OCI-LY7 (cell line): ENCODE results near the gene SERPINA5. TPM values are rescaled to one million over a fixed set of nuclear protein-coding genes. Genes with fewer than 3 reads are reported as not detected.

Experiments
- BruUV-seq: library from RNA; stranded (reverse); fragments of 400-500 nt; replicated peaks from 2 replicates; lab custom pipeline; 2021; lab: Mats Ljungman, UMichigan
- CTCF ChIA-PET: fragments of 300-600 bp; sonication (Branson Sonifier 250); formaldehyde crosslinking; loops from one replicate; lab custom pipeline; 2022; ENCODE audit warnings: antibody characterized with exemption; ENCODE audit not compliant: unreplicated experiment; lab: Charles Lee
- POLR2A ChIA-PET: fragments of 300-600 bp; sonication (Branson Sonifier 250); formaldehyde crosslinking; loops from one replicate; lab custom pipeline; 2022; ENCODE audit warnings: antibody characterized with exemption; lab: Charles Lee
- DNase-seq: peaks from one replicate; pipeline ENCODE4 v3.0.0-alpha.2; 2015; ENCODE audit warnings: low spot score
- H2AFZ ChIP-seq: fragments of 200-600 bp; sonication (generic), shearing (Covaris generic); 2 replicates; pipeline ENCODE4 v1.6.1; 2014; ENCODE audit warnings: mild to moderate bottlenecking, antibody characterized with exemption, low read length, moderate library complexity
- H3K27ac ChIP-seq: fragments of 200-600 bp; sonication (generic); 2 replicates; pipeline ENCODE4 v1.5.1; 2014; ENCODE audit warnings: mixed run types, low read depth, mild to moderate bottlenecking, moderate library complexity, low read length, inconsistent platforms; ENCODE audit not compliant: poor library complexity, severe bottlenecking
- H3K36me3 ChIP-seq: fragments of 200-600 bp; sonication (generic); 2 replicates; pipeline ENCODE4 v1.6.1; 2014; ENCODE audit warnings: mild to moderate bottlenecking, antibody characterized with exemption, low read length, moderate library complexity, mixed read lengths; ENCODE audit not compliant: insufficient read depth
- H3K4me1 ChIP-seq: fragments of 200-600 bp; sonication (generic); 2 replicates; pipeline ENCODE4 v1.5.1; 2014; ENCODE audit warnings: mild to moderate bottlenecking, low read length; ENCODE audit not compliant: insufficient read depth, poor library complexity, severe bottlenecking
- H3K4me2 ChIP-seq: fragments of 200-600 bp; sonication (generic); 2 replicates; pipeline ENCODE4 v1.6.1; 2014; ENCODE audit warnings: mild to moderate bottlenecking, low read length
- H3K4me3 ChIP-seq: fragments of 200-600 bp; sonication (generic); 2 replicates; pipeline ENCODE4 v1.5.1; 2014; ENCODE audit warnings: mild to moderate bottlenecking, low read depth, low read length; ENCODE audit not compliant: poor library complexity, severe bottlenecking
- H3K79me2 ChIP-seq: fragments of 200-600 bp; sonication (generic); 2 replicates; pipeline ENCODE4 v1.6.1; 2016; ENCODE audit warnings: low read depth, mild to moderate bottlenecking, low read length, moderate library complexity, mixed read lengths; ENCODE audit not compliant: insufficient read depth
- H3K9me2 ChIP-seq: fragments of 200-600 bp; sonication (generic); 2 replicates; pipeline ENCODE4 v1.6.1; 2016; ENCODE audit warnings: mild to moderate bottlenecking, low read length, mixed read lengths; ENCODE audit not compliant: insufficient read depth
- H3K9me3 ChIP-seq: fragments of 200-600 bp; sonication (generic); 2 replicates; pipeline ENCODE4 v1.6.1; 2014; ENCODE audit warnings: mild to moderate bottlenecking, mixed run types, low read length, mixed read lengths
- H4K20me1 ChIP-seq: fragments of 200-600 bp; sonication (generic); 2 replicates; pipeline ENCODE4 v1.6.1; 2014; ENCODE audit warnings: mild to moderate bottlenecking, antibody characterized with exemption, low read length, moderate library complexity, mixed read lengths; ENCODE audit not compliant: insufficient read depth
- EZH2phosphoT487 ChIP-seq: fragments of 200-600 bp; sonication (generic); IDR thresholded peaks from 2 replicates; pipeline ENCODE4 v1.6.1; 2018; ENCODE audit warnings: low read depth, borderline replicate concordance, mild to moderate bottlenecking, mixed run types, antibody characterized with exemption, low read length, moderate library complexity, mixed read lengths
- intact Hi-C: fragments of 100-400 bp; cut with micrococcal nuclease; formaldehyde crosslinking; loops from one replicate; pipeline ENCODE4 v1.10.0; 2022; ENCODE audit not compliant: unreplicated experiment
- total RNA-seq, 2 experiments: library from RNA; depleted of rRNA in 1 of 2; stranded (reverse); fragments of >200 nt in 1 of 2; shearing (Covaris generic) in 1 of 2; gene quantifications; 2 replicates each; pipeline ENCODE4 v1.2.3, GENCODE V29; 2014 to 2022
- TF ChIP-seq, protein P1 (sequence below): fragments of 200-600 bp; sonication (generic); conservative IDR thresholded peaks from 2 replicates; pipeline ENCODE4 v1.5.1; 2014; ENCODE audit warnings: mild to moderate bottlenecking, antibody characterized with exemption, low read length, moderate library complexity, mixed read lengths

The SERPINA5 gene
- total RNA-seq, 2 experiments from 2014 or later = not detected

DNA sequence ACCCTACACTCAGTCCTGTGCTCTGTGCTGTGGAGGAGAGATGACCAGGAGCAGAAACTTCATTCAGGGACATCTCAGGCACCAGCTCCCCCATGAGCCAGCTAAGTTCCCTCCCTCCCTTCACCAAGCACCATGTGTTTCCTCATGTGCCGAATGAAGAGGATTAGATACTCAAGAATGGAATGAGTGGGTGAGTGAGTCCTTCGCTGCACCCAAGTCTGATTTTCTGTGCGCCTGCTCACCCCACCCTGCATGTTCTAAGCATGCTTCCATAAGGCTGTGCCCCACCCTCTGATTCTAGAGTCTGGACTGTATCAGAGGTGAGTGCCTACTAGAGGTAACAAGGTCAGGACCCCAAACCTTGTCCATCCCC is 12.1 kb downstream of the SERPINA5 start:
- POLR2A ChIA-PET = no interaction called here
- no peaks in the 10 kb centered on the region for H3K36me3 ChIP-seq
- H3K4me2 ChIP-seq = no peak overlapping the region
- no peak overlapping the region for H3K27ac ChIP-seq
- DNase-seq = no peak
- H3K4me1 ChIP-seq = no peaks in the 10 kb centered on the region
- CTCF ChIA-PET = no interaction called here
- H3K9me3 ChIP-seq = no peaks in the 10 kb centered on the region
- no TSS peak for BruUV-seq
- H2AFZ ChIP-seq = no peak overlapping the region
- no peaks in the 10 kb centered on the region for H3K9me2 ChIP-seq
- H3K4me3 ChIP-seq = no peak overlapping the region
- H3K79me2 ChIP-seq = no peaks in the 10 kb centered on the region
- intact Hi-C loops = no loop called here
- no peak for TF ChIP-seq EZH2phosphoT487
- TF ChIP-seq, protein P1, sequence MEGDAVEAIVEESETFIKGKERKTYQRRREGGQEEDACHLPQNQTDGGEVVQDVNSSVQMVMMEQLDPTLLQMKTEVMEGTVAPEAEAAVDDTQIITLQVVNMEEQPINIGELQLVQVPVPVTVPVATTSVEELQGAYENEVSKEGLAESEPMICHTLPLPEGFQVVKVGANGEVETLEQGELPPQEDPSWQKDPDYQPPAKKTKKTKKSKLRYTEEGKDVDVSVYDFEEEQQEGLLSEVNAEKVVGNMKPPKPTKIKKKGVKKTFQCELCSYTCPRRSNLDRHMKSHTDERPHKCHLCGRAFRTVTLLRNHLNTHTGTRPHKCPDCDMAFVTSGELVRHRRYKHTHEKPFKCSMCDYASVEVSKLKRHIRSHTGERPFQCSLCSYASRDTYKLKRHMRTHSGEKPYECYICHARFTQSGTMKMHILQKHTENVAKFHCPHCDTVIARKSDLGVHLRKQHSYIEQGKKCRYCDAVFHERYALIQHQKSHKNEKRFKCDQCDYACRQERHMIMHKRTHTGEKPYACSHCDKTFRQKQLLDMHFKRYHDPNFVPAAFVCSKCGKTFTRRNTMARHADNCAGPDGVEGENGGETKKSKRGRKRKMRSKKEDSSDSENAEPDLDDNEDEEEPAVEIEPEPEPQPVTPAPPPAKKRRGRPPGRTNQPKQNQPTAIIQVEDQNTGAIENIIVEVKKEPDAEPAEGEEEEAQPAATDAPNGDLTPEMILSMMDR = no peak
- H4K20me1 ChIP-seq = no peaks in the 10 kb centered on the region

DNA sequence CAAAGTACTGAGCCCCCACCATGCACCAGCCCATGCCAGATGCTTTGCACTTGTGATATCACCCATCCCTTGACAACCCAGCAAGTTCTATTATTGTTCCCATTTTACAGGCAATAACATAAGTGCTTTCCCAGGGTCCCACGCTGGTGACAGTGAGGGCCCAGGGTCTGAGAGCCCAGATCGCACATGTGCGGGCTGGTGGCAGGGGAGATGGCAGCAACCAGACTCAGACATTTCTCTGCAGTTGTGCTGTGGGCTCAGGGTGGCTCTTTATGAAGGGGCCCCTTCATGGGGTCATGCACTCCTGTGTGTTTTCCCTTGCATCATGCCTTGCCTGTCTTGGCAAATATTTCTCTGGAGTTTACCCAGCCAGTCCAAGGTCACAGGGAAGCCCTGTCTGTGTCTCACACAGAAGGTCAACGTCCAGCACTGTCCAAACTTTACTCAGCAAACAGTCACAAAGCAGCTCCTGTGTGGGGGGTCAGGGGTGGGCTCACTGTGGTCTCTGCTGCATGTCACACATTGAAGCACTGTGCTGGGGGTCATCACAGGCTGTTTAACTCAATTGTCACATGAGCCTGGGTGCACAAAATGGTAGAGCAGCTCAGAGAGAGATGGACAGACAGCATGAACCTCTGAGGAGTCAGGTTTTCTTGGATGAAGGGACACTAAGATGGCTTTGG is 12.7 kb downstream of the SERPINA5 start:
- H3K27ac ChIP-seq = no peak overlapping the region
- no peak overlapping the region for H3K4me2 ChIP-seq
- no peaks in the 10 kb centered on the region for H3K4me1 ChIP-seq
- H3K36me3 ChIP-seq = no peaks in the 10 kb centered on the region
- H3K9me3 ChIP-seq = no peaks in the 10 kb centered on the region
- H3K4me3 ChIP-seq = no peak overlapping the region
- no TSS peak for BruUV-seq
- POLR2A ChIA-PET = no interaction called here
- H3K9me2 ChIP-seq = no peaks in the 10 kb centered on the region
- H4K20me1 ChIP-seq = no peaks in the 10 kb centered on the region
- no peaks in the 10 kb centered on the region for H3K79me2 ChIP-seq
- no peak for DNase-seq
- no peak overlapping the region for H2AFZ ChIP-seq
- TF ChIP-seq, protein P1 = no peak
- no peak for TF ChIP-seq EZH2phosphoT487
- CTCF ChIA-PET = no interaction called here
- intact Hi-C loops = no loop called here

DNA sequence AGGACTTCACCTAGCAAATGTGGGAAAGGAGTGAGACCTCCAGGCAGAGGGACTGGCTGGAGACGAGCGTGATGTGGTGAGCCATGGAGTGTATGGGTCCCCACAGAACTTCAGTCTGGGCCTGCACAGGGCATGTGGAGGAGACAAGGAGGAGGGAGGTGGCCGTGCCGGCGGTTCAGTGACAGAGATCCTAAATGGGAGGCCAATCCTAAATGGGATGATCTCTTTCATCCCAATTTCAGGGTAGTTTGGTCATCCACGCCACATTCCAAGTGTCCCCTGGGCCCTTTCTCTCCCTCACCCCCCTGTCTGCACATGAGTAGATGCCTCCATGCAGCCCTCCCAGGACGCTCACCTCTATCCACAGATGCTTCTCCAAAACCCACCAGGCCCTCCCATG is 13.2 kb downstream of the SERPINA5 start:
- no peaks in the 10 kb centered on the region for H3K9me3 ChIP-seq
- no peaks in the 10 kb centered on the region for H3K79me2 ChIP-seq
- no peak overlapping the region for H3K4me2 ChIP-seq
- intact Hi-C loops = no loop called here
- no TSS peak for BruUV-seq
- H3K36me3 ChIP-seq = no peaks in the 10 kb centered on the region
- POLR2A ChIA-PET = no interaction called here
- CTCF ChIA-PET = no interaction called here
- H2AFZ ChIP-seq = no peak overlapping the region
- no peak for DNase-seq
- no peak for TF ChIP-seq EZH2phosphoT487
- TF ChIP-seq, protein P1 = no peak
- H3K9me2 ChIP-seq = no peaks in the 10 kb centered on the region
- no peak overlapping the region for H3K27ac ChIP-seq
- no peaks in the 10 kb centered on the region for H4K20me1 ChIP-seq
- H3K4me1 ChIP-seq = no peaks in the 10 kb centered on the region
- no peak overlapping the region for H3K4me3 ChIP-seq
